Activated CD4-positive, alpha-beta T cell treated with anti-CD3 and anti-CD28 coated beads for 36 hours (primary cell): ENCODE measurements around the gene USP49. TPM values are rescaled to one million over a fixed set of nuclear protein-coding genes. Genes with fewer than 3 reads are reported as not detected.

ENCODE experiments used
- ATAC-seq: fragments of 200-7000 bp; cut with Tn5 transposase; one replicate; pipeline ENCODE4 v1.10.0; 2021; ENCODE audit warnings: mild to moderate bottlenecking, moderate library complexity
- CTCF ChIA-PET: fragments of 350-600 bp; sonication (Branson Sonifier 250); formaldehyde crosslinking; loops from one replicate; lab custom pipeline; 2021; ENCODE audit warnings: antibody characterized with exemption; lab: Charles Lee
- POLR2A ChIA-PET: fragments of 350-600 bp; sonication (Branson Sonifier 250); formaldehyde crosslinking; loops from one replicate; lab custom pipeline; 2021; ENCODE audit warnings: antibody characterized with exemption, inconsistent platforms; lab: Charles Lee
- DNase-seq: peaks from one replicate; pipeline ENCODE4 v3.0.0-alpha.2; 2020
- H3K27ac Mint-ChIP-seq: one replicate; pipeline ENCODE4 v1.8.0; 2021; ENCODE audit warnings: mixed read lengths
- H3K27me3 Mint-ChIP-seq: one replicate; pipeline ENCODE4 v1.8.0; 2021; ENCODE audit warnings: mixed read lengths
- H3K36me3 Mint-ChIP-seq: one replicate; pipeline ENCODE4 v1.8.0; 2021; ENCODE audit warnings: low read depth, mixed read lengths
- H3K4me1 Mint-ChIP-seq: one replicate; pipeline ENCODE4 v1.8.0; 2021; ENCODE audit warnings: mixed read lengths
- H3K4me3 Mint-ChIP-seq: one replicate; pipeline ENCODE4 v1.8.0; 2021; ENCODE audit warnings: mild to moderate bottlenecking, moderate library complexity, mixed read lengths
- H3K9me3 Mint-ChIP-seq: one replicate; pipeline ENCODE4 v1.8.0; 2021; ENCODE audit warnings: low read depth, mixed read lengths
- intact Hi-C, 2 experiments: fragments of 100-400 bp; cut with DNase I in 1 of 2; cut with micrococcal nuclease in 1 of 2; formaldehyde crosslinking; loops; one replicate each; pipeline versions ENCODE4 v1.14.2 to v1.15.1; 2022 to 2024; cut with DNase I, micrococcal nuclease
- total RNA-seq, 2 experiments: library from RNA; stranded (reverse); gene quantifications; one replicate each; pipeline ENCODE4 v1.2.3, GENCODE V29; 2021

USP49 gene
- total RNA-seq, 2 experiments from 2014 or later = 5.6 to 7.3 TPM

- DNase-seq (no peak), ATAC-seq (no peak)
- Mint-ChIP-seq H3K27me3 (peaks cover 7% of the 10 kb centered on the region), H3K4me1 (peaks cover 15% of the 10 kb centered on the region), H3K9me3 (no peaks in the 10 kb centered on the region), H3K4me3 (no peak overlapping the region), H3K27ac (no peak overlapping the region), H3K36me3 (peaks cover 2% of the 10 kb centered on the region)
- POLR2A ChIA-PET = interaction anchor here (0.6 kb wide), 1 partner anchor 313 kb away, joined by 3 read pairs; no protein-coding TSS in a partner anchor
- CTCF ChIA-PET = interaction anchor here (0.9 kb wide), 1 partner anchor 434 kb away, joined by 3 read pairs; no protein-coding TSS in a partner anchor
- intact Hi-C loops = loop anchor here (5.0 to 10.0 kb wide), 5 partner anchors 154 to 1272 kb away; partner anchors contain the start of genes BICRAL (in 1 of the 2), CUL7 (in 1 of the 2), KLC4 (in 1 of the 2) and MRPL2 (in 1 of the 2)
These were observed 111.9 kb downstream of the USP49 start for GRCh38 chr6:41783106-41783780.

DNA sequence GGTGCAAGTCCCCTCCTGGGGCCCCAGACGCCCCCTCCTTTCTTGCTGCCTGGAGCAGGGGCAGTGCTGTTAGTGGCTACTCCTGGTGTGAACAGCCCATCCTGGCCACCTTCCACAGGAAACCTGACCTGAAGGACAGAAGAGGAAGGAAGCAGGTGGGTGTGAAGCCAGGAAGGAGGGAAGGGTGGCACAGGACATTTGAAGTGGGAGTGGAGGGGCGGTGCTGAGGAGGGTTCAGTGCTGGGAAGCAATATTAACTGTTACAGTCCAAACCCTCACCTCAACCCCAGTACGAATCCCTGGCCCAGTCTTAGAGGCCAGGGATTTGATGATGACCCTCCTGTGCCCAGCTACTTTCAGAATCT lies 113.8 kb downstream of the USP49 start:
- Mint-ChIP-seq H3K27me3 (peaks cover 7% of the 10 kb centered on the region), H3K27ac (no peak overlapping the region), H3K4me3 (peak overlapping the region; percentile 53), H3K36me3 (peaks cover 3% of the 10 kb centered on the region), H3K4me1 (peaks cover 18% of the 10 kb centered on the region), H3K9me3 (no peaks in the 10 kb centered on the region)
- ATAC-seq (no peak), DNase-seq (no peak)
- POLR2A ChIA-PET = no interaction called here
- intact Hi-C loops = loop anchor here (2.0 to 10.0 kb wide), 6 partner anchors 156 to 1273 kb away; partner anchors contain the start of genes BICRAL (in 1 of the 2), CUL7 (in 1 of the 2), KLC4 (in 1 of the 2) and MRPL2 (in 1 of the 2)
- CTCF ChIA-PET = interaction anchor here (0.6 to 1.5 kb wide), 7 partner anchors 66 to 555 kb away, joined by 3 to 6 read pairs (median 3); partner anchors contain the start of gene TAF8

DNA sequence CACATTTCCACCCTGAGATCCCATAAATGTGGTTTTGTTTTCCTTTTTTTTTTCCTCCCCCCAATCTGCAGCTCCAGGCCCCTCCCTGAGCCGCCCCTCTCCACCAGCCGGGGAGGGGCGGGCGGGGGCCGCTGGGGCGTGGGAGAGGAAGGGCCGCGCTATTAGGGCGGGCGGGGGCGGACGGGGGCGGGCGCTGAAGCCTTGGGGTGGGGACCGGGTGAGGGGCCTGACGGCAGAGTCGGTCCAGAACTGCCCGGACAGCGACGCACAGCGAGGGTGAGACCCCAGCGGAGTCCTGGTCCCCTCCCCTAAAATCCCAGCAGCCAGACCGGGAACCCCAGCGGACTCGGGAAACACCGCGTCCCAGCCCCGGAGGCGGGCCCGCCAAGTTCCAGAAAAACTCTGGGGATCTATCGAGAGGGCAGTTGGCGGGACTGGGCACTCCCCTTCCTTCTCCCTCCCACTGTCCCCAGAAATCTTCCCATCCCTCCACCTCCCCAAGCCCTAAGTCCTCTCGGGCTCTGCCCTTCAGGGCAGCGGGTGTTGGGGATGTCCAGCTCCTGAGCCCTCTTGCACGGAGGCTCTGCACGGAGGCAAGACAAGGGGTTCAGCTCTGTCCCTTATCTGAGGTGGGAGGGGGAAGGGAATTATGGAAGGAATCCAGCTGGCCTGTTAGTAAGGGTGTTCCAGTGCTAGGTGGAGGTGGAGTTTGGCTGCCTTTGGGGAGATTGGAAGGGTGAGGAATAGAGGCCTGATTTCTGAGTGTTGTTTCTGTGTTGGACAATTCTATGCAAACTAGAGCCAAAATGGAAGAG lies 114.4 kb downstream of the USP49 start, which contains the start of gene PRICKLE4:
Gene PRICKLE4, plus strand, starts transcription at position 232 of the 815 bp plus-strand sequence. CDS start 2,692 bp downstream, outside the sequence.
- peaks cover 3% of the 10 kb centered on the region for H3K36me3 Mint-ChIP-seq
- peaks cover 7% of the 10 kb centered on the region for H3K27me3 Mint-ChIP-seq
- H3K27ac Mint-ChIP-seq = no peak within 1 kb of the TSS
- ChIA-PET CTCF (interaction anchor here (0.6 to 1.5 kb wide), 5 partner anchors 67 to 555 kb away, joined by 3 to 6 read pairs (median 3); partner anchors contain the start of gene TAF8), POLR2A (no interaction called here)
- no peak for DNase-seq
- intact Hi-C loops = loop anchor here (1.0 to 10.0 kb wide), 15 partner anchors 45 to 1274 kb away; partner anchors contain the start of genes MRPS10 (in 2 of the 2), BICRAL (in 1 of the 2), CUL7 (in 1 of the 2) and KLC4 (in 1 of the 2)
- H3K4me3 Mint-ChIP-seq = peak within 1 kb of the TSS; percentile 80
- peaks cover 18% of the 10 kb centered on the region for H3K4me1 Mint-ChIP-seq
- no peaks in the 10 kb centered on the region for H3K9me3 Mint-ChIP-seq
- ATAC-seq = no peak

GRCh38 chr6:41779788-41780550 lies 115.2 kb downstream of the USP49 start, which contains the start of gene FRS3:
Gene FRS3, minus strand, starts transcription at chr6:41779900. Its CDS starts 2,913 bp downstream, at chr6:41776987.
- DNase-seq = peak; percentile 100
- no peaks in the 10 kb centered on the region for H3K9me3 Mint-ChIP-seq
- peaks cover 18% of the 10 kb centered on the region for H3K4me1 Mint-ChIP-seq
- intact Hi-C loops = loop anchor here (1.0 to 10.0 kb wide), 18 partner anchors 7 to 1275 kb away; partner anchors contain the start of genes MRPS10 (in 2 of the 2), BICRAL (in 1 of the 2), CUL7 (in 1 of the 2) and KLC4 (in 1 of the 2)
- ChIA-PET CTCF (no interaction called here), POLR2A (no interaction called here)
- peaks cover 7% of the 10 kb centered on the region for H3K27me3 Mint-ChIP-seq
- H3K27ac Mint-ChIP-seq = peak within 1 kb of the TSS; percentile 75
- H3K36me3 Mint-ChIP-seq = peaks cover 3% of the 10 kb centered on the region
- peak within 1 kb of the TSS; percentile 85 for H3K4me3 Mint-ChIP-seq
- peak; percentile 98 for ATAC-seq

- Mint-ChIP-seq H3K27me3 (peaks cover 7% of the 10 kb centered on the region), H3K4me3 (peak overlapping the region; percentile 85), H3K36me3 (peaks cover 3% of the 10 kb centered on the region), H3K9me3 (no peaks in the 10 kb centered on the region), H3K4me1 (peaks cover 18% of the 10 kb centered on the region), H3K27ac (peak overlapping the region; percentile 75)
- ChIA-PET POLR2A (no interaction called here), CTCF (no interaction called here)
- no peak for ATAC-seq
- DNase-seq = no peak
- intact Hi-C loops = loop anchor here (1.0 to 10.0 kb wide), 3 partner anchors 8 to 177 kb away; partner anchors contain the start of gene TOMM6 (in 1 of the 2)
These were observed 115.8 kb downstream of the USP49 start for GRCh38 chr6:41779336-41779735.

GRCh38 chr6:41778895-41779294 lies 116.3 kb downstream of the USP49 start:
- POLR2A ChIA-PET = no interaction called here
- Mint-ChIP-seq H3K9me3 (no peaks in the 10 kb centered on the region), H3K4me1 (peaks cover 18% of the 10 kb centered on the region), H3K36me3 (peaks cover 3% of the 10 kb centered on the region), H3K27me3 (peaks cover 7% of the 10 kb centered on the region), H3K4me3 (peak overlapping the region; percentile 85), H3K27ac (peak overlapping the region; percentile 75)
- CTCF ChIA-PET = interaction anchor here (0.7 to 3.4 kb wide), 3 partner anchors 8 to 265 kb away, joined by 3 to 24 read pairs (median 4); partner anchors contain the start of gene TOMM6
- intact Hi-C loops = loop anchor here (1.0 to 10.0 kb wide), 3 partner anchors 8 to 177 kb away; partner anchors contain the start of gene TOMM6 (in 1 of the 2)
- DNase-seq (no peak), ATAC-seq (no peak)

GRCh38 chr6:41777551-41778285 lies 117.5 kb downstream of the USP49 start:
- CTCF ChIA-PET = interaction anchor here (0.5 to 3.4 kb wide), 4 partner anchors 9 to 439 kb away, joined by 3 to 24 read pairs (median 4); partner anchors contain the start of gene TOMM6
- H3K4me1 Mint-ChIP-seq = peaks cover 18% of the 10 kb centered on the region
- H3K36me3 Mint-ChIP-seq = peaks cover 3% of the 10 kb centered on the region
- DNase-seq (no peak), ATAC-seq (no peak)
- intact Hi-C loops = loop anchor here in 1 of 2 experiments (5.0 to 10.0 kb wide), 2 partner anchors 73 to 175 kb away; no protein-coding TSS in a partner anchor
- POLR2A ChIA-PET = interaction anchor here (0.6 kb wide), 1 partner anchor 10 kb away, joined by 5 read pairs; the partner anchor contains the start of gene TOMM6
- H3K9me3 Mint-ChIP-seq = no peaks in the 10 kb centered on the region
- peaks cover 7% of the 10 kb centered on the region for H3K27me3 Mint-ChIP-seq
- H3K4me3 Mint-ChIP-seq = no peak overlapping the region
- no peak overlapping the region for H3K27ac Mint-ChIP-seq

DNA sequence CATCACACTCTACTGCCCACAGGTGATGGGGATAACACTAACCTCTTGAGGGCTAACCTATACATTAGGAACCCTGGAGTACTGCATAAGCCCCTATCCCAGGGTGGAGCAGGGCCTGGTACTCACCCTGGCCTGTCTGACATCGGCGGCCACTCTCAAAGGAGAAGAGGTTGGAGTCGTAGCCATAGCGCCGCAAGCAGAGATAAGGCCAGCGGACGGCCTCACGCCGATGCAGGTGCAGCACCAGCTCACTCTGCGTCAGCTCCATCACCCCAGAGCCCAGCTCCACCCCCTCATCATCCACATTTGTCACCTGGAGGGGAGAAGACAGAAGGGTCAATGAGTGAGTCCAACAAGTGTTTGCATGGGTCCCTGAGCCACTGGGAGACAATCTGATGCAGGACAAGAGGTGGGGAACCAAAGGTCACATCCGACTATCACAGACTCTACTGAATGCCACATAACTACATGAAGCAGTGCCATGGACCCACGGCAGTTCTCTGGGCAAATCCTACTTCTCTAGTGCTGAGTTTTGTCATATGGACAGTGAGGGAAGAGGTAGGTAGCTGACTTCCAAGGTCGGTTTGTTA lies 119.8 kb downstream of the USP49 start:
- POLR2A ChIA-PET = no interaction called here
- intact Hi-C loops = loop anchor here in 1 of 2 experiments (5.0 to 10.0 kb wide), 2 partner anchors 71 to 173 kb away; no protein-coding TSS in a partner anchor

DNA sequence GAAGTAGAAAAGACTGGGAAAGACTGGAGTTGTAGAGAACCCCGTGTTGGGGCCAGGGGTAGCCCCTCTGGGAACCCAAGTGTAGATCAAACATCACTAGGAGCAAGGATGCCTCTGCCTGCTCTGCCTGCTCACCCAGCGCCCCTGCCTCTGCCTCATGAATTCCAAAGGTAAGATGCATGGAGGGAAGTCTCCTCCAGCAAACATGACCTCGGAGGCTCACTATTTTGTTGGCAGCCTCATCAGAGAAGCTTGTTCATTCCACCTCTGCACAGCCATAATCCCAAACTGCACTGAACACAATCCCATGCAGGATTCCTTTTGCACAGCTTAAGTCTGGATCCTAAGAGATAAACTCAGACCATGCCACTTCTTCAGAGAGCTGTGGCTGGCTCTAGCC lies 120.3 kb downstream of the USP49 start:
- H3K36me3 Mint-ChIP-seq = peaks cover 8% of the 10 kb centered on the region
- CTCF ChIA-PET = interaction anchor here (0.5 to 1.7 kb wide), 3 partner anchors 10 to 1015 kb away, joined by 3 to 5 read pairs (median 3); no protein-coding TSS in a partner anchor
- H3K27me3 Mint-ChIP-seq = no peaks in the 10 kb centered on the region
- DNase-seq (no peak), ATAC-seq (no peak)
- H3K4me1 Mint-ChIP-seq = peaks cover 10% of the 10 kb centered on the region
- no peak overlapping the region for H3K4me3 Mint-ChIP-seq
- H3K27ac Mint-ChIP-seq = no peak overlapping the region
- POLR2A ChIA-PET = no interaction called here
- intact Hi-C loops = loop anchor here in 1 of 2 experiments (5.0 to 10.0 kb wide), 2 partner anchors 70 to 173 kb away; no protein-coding TSS in a partner anchor
- no peaks in the 10 kb centered on the region for H3K9me3 Mint-ChIP-seq

More for the DNA sequence above, 119.8 kb downstream of the USP49 start:
- Mint-ChIP-seq H3K27ac (no peak overlapping the region), H3K4me1 (peaks cover 12% of the 10 kb centered on the region), H3K4me3 (no peak overlapping the region), H3K27me3 (no peaks in the 10 kb centered on the region), H3K36me3 (peaks cover 8% of the 10 kb centered on the region), H3K9me3 (no peaks in the 10 kb centered on the region)
- DNase-seq (no peak), ATAC-seq (no peak)
- CTCF ChIA-PET = interaction anchor here (0.5 to 3.4 kb wide), 6 partner anchors 9 to 1015 kb away, joined by 3 to 24 read pairs (median 3); partner anchors contain the start of gene TOMM6
